Measurements from ENCODE around the gene SCO2.
A peak's percentile ranks its signal among the peaks of the same experiment; 100 is the strongest.

The SCO2 gene

GRCh38 chr22:50525104-50525857, at the start of gene SCO2:
Gene SCO2, minus strand, starts transcription at chr22:50525598. Its CDS starts 1,187 bp downstream, at chr22:50524411.
- peak; percentile 100 for DNase-seq (ENCODE audit: low spot score)

GRCh38 chr22:50574383-50574755, 49.0 kb upstream of the SCO2 start:
- no peak for DNase-seq (ENCODE audit: low spot score)

- DNase-seq (ENCODE audit: low spot score) = no peak
These were observed 48.3 kb upstream of the SCO2 start for GRCh38 chr22:50573491-50574382.

- no peak for DNase-seq (ENCODE audit: low spot score)
These were observed 47.6 kb upstream of the SCO2 start for GRCh38 chr22:50572965-50573364.

- no peak for DNase-seq (ENCODE audit: low spot score)
These were observed 46.1 kb upstream of the SCO2 start for GRCh38 chr22:50571264-50572175.

- no peak for DNase-seq (ENCODE audit: low spot score)
These were observed 45.5 kb upstream of the SCO2 start for GRCh38 chr22:50570861-50571260.

- DNase-seq (ENCODE audit: low spot score) = no peak
These were observed 44.6 kb upstream of the SCO2 start for GRCh38 chr22:50569896-50570535.

GRCh38 chr22:50569041-50569459, 43.7 kb upstream of the SCO2 start:
- DNase-seq (ENCODE audit: low spot score) = no peak

GRCh38 chr22:50568626-50569025, 43.2 kb upstream of the SCO2 start:
- no peak for DNase-seq (ENCODE audit: low spot score)

- no peak for DNase-seq (ENCODE audit: low spot score)
These were observed 42.4 kb upstream of the SCO2 start for GRCh38 chr22:50567721-50568252.

GRCh38 chr22:50564289-50564688, 38.9 kb upstream of the SCO2 start:
- DNase-seq (ENCODE audit: low spot score) = no peak

GRCh38 chr22:50563413-50564160, 38.2 kb upstream of the SCO2 start:
- no peak for DNase-seq (ENCODE audit: low spot score)

- peak; percentile 95 for DNase-seq (ENCODE audit: low spot score)
These were observed 37.4 kb upstream of the SCO2 start, which contains the start of gene SYCE3 for GRCh38 chr22:50562523-50563412. Gene SYCE3, minus strand, starts transcription at chr22:50562919. Its CDS starts 6,514 bp downstream, at chr22:50556405.

GRCh38 chr22:50561401-50562358, 36.3 kb upstream of the SCO2 start:
- no peak for DNase-seq (ENCODE audit: low spot score)

GRCh38 chr22:50560034-50560433, 34.6 kb upstream of the SCO2 start:
- no peak for DNase-seq (ENCODE audit: low spot score)

GRCh38 chr22:50556703-50557102, 31.3 kb upstream of the SCO2 start:
- no peak for DNase-seq (ENCODE audit: low spot score)

GRCh38 chr22:50553310-50553709, 27.9 kb upstream of the SCO2 start:
- no peak for DNase-seq (ENCODE audit: low spot score)

- no peak for DNase-seq (ENCODE audit: low spot score)
These were observed 25.9 kb upstream of the SCO2 start for GRCh38 chr22:50551160-50551752.

Data from AG08396 (cell line).